ENCODE data around the gene MACROD2.

The MACROD2 gene

DNA sequence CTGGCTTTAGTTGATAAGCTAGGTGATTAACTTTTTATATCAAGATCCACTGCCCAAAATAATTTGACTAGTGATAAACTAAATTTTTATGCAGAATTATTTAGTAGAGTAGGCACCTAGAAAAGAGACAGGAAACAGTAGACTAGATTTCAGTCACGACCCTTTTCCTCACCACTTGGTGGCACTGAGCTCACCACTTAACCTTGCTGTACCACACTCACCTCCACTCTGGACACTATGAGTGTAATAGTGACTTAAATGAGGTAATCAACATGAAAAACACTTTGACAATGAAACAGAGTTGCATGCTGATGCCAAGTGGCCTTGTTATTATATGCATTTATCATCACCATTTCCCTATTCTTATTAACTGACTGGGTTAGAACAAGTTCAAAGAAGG, 1847.6 kb downstream of the MACROD2 start:
- H3K36me3 ChIP-seq (ENCODE audit: control insufficient read depth, insufficient read depth, low read length): no peaks in the 10 kb centered on the region
- no peak overlapping the region for H3K4me3 ChIP-seq (ENCODE audit: low read depth, low read length)
- no peaks in the 10 kb centered on the region for H3K9me3 ChIP-seq (ENCODE audit: control insufficient read depth, insufficient read depth, low read length)
- no peaks in the 10 kb centered on the region for H3K27me3 ChIP-seq (ENCODE audit: control insufficient read depth, insufficient read depth, low read length)
- H3K9ac ChIP-seq (ENCODE audit: low read depth, low read length): no peak overlapping the region
- H3K4me1 ChIP-seq (ENCODE audit: control insufficient read depth, insufficient read depth, low read length): no peaks in the 10 kb centered on the region

DNA sequence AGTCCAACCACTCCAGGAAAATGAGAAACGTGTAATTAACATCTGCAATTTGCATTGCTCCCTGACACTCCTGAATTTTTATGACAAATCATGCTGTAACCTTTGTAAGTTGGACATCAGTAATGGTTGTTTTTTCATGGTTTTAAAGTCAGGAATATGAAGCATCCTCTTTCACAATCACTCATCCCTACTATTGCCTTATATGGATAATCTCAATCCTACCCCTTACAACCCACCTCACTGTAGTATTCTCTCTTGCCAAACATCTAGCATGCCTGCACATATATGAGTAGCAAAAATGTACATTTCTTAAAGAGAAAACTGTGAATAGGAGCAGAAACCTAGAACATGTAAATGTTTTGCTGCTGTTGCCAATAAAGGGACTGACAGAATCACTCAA, 1848.5 kb downstream of the MACROD2 start:
- Histone ChIP-seq H3K27me3 (ENCODE audit: control insufficient read depth, insufficient read depth, low read length) (no peaks in the 10 kb centered on the region), H3K9me3 (ENCODE audit: control insufficient read depth, insufficient read depth, low read length) (no peaks in the 10 kb centered on the region), H3K36me3 (ENCODE audit: control insufficient read depth, insufficient read depth, low read length) (no peaks in the 10 kb centered on the region), H3K4me1 (ENCODE audit: control insufficient read depth, insufficient read depth, low read length) (peaks cover under 1% of the 10 kb centered on the region), H3K9ac (ENCODE audit: low read depth, low read length) (no peak overlapping the region), H3K4me3 (ENCODE audit: low read depth, low read length) (no peak overlapping the region)

- Histone ChIP-seq H3K4me3 (ENCODE audit: low read depth, low read length) (no peak overlapping the region), H3K9me3 (ENCODE audit: control insufficient read depth, insufficient read depth, low read length) (no peaks in the 10 kb centered on the region), H3K9ac (ENCODE audit: low read depth, low read length) (no peak overlapping the region), H3K36me3 (ENCODE audit: control insufficient read depth, insufficient read depth, low read length) (no peaks in the 10 kb centered on the region), H3K27me3 (ENCODE audit: control insufficient read depth, insufficient read depth, low read length) (no peaks in the 10 kb centered on the region), H3K4me1 (ENCODE audit: control insufficient read depth, insufficient read depth, low read length) (peaks cover 3% of the 10 kb centered on the region)
Observed at GRCh38 chr20:15847196-15847784, 1852.0 kb downstream of the MACROD2 start.

- H3K27me3 ChIP-seq (ENCODE audit: control insufficient read depth, insufficient read depth, low read length): no peaks in the 10 kb centered on the region
- no peak overlapping the region for H3K9ac ChIP-seq (ENCODE audit: low read depth, low read length)
- no peaks in the 10 kb centered on the region for H3K36me3 ChIP-seq (ENCODE audit: control insufficient read depth, insufficient read depth, low read length)
- no peak overlapping the region for H3K4me3 ChIP-seq (ENCODE audit: low read depth, low read length)
- no peaks in the 10 kb centered on the region for H3K9me3 ChIP-seq (ENCODE audit: control insufficient read depth, insufficient read depth, low read length)
- peaks cover 3% of the 10 kb centered on the region for H3K4me1 ChIP-seq (ENCODE audit: control insufficient read depth, insufficient read depth, low read length)
Observed at GRCh38 chr20:15848126-15848525, 1852.8 kb downstream of the MACROD2 start.

- no peaks in the 10 kb centered on the region for H3K27me3 ChIP-seq (ENCODE audit: control insufficient read depth, insufficient read depth, low read length)
- H3K4me3 ChIP-seq (ENCODE audit: low read depth, low read length): no peak overlapping the region
- H3K9ac ChIP-seq (ENCODE audit: low read depth, low read length): no peak overlapping the region
- H3K36me3 ChIP-seq (ENCODE audit: control insufficient read depth, insufficient read depth, low read length): no peaks in the 10 kb centered on the region
- peaks cover 3% of the 10 kb centered on the region for H3K4me1 ChIP-seq (ENCODE audit: control insufficient read depth, insufficient read depth, low read length)
- no peaks in the 10 kb centered on the region for H3K9me3 ChIP-seq (ENCODE audit: control insufficient read depth, insufficient read depth, low read length)
Observed at GRCh38 chr20:15848995-15849610, 1853.8 kb downstream of the MACROD2 start.

- Histone ChIP-seq H3K9me3 (ENCODE audit: control insufficient read depth, insufficient read depth, low read length) (no peaks in the 10 kb centered on the region), H3K4me1 (ENCODE audit: control insufficient read depth, insufficient read depth, low read length) (peaks cover 6% of the 10 kb centered on the region), H3K4me3 (ENCODE audit: low read depth, low read length) (no peak overlapping the region), H3K9ac (ENCODE audit: low read depth, low read length) (no peak overlapping the region), H3K36me3 (ENCODE audit: control insufficient read depth, insufficient read depth, low read length) (no peaks in the 10 kb centered on the region), H3K27me3 (ENCODE audit: control insufficient read depth, insufficient read depth, low read length) (no peaks in the 10 kb centered on the region)
Observed at GRCh38 chr20:15851576-15852215, 1856.4 kb downstream of the MACROD2 start.

- H3K9ac ChIP-seq (ENCODE audit: low read depth, low read length): no peak overlapping the region
- peaks cover 2% of the 10 kb centered on the region for H3K4me1 ChIP-seq (ENCODE audit: control insufficient read depth, insufficient read depth, low read length)
- no peak overlapping the region for H3K4me3 ChIP-seq (ENCODE audit: low read depth, low read length)
- H3K36me3 ChIP-seq (ENCODE audit: control insufficient read depth, insufficient read depth, low read length): no peaks in the 10 kb centered on the region
- H3K27me3 ChIP-seq (ENCODE audit: control insufficient read depth, insufficient read depth, low read length): no peaks in the 10 kb centered on the region
- no peaks in the 10 kb centered on the region for H3K9me3 ChIP-seq (ENCODE audit: control insufficient read depth, insufficient read depth, low read length)
Observed at GRCh38 chr20:15854911-15855310, 1859.6 kb downstream of the MACROD2 start.

DNA sequence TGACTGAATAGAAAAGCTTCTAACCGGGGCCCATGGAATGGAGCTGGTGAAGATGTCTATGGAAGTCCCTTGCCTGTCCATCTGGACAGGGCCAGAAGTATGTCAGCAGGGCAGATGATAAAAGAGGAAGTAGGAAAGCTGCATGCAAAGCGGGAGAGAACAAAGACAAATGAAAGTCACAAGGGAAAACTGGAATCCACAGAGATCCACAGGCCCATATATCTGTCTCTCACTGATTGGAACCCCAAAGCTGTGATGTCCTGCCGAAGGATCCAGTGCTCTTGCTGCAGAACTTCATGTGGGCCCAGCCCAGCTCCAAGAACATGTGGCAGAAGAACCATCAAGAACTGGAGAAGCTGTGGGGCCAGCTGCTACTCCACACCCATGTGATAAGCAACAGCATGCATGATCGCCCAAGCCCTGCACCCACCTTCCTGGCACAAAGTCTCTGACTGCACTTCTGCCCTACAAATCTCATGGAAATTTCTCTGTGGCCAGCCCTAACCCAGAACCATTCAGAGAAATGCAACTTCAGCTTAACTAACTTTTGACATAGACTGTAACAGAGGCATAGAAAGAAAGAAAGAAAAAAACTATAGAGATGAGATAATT, 1862.0 kb downstream of the MACROD2 start:
- Histone ChIP-seq H3K4me3 (ENCODE audit: low read depth, low read length) (no peak overlapping the region), H3K4me1 (ENCODE audit: control insufficient read depth, insufficient read depth, low read length) (peaks cover 2% of the 10 kb centered on the region), H3K9me3 (ENCODE audit: control insufficient read depth, insufficient read depth, low read length) (no peaks in the 10 kb centered on the region), H3K27me3 (ENCODE audit: control insufficient read depth, insufficient read depth, low read length) (no peaks in the 10 kb centered on the region), H3K9ac (ENCODE audit: low read depth, low read length) (no peak overlapping the region), H3K36me3 (ENCODE audit: control insufficient read depth, insufficient read depth, low read length) (no peaks in the 10 kb centered on the region)

GRCh38 chr20:15859061-15859460, 1863.7 kb downstream of the MACROD2 start:
- Histone ChIP-seq H3K4me1 (ENCODE audit: control insufficient read depth, insufficient read depth, low read length) (peaks cover 2% of the 10 kb centered on the region), H3K9ac (ENCODE audit: low read depth, low read length) (no peak overlapping the region), H3K27me3 (ENCODE audit: control insufficient read depth, insufficient read depth, low read length) (no peaks in the 10 kb centered on the region), H3K9me3 (ENCODE audit: control insufficient read depth, insufficient read depth, low read length) (no peaks in the 10 kb centered on the region), H3K4me3 (ENCODE audit: low read depth, low read length) (no peak overlapping the region), H3K36me3 (ENCODE audit: control insufficient read depth, insufficient read depth, low read length) (no peaks in the 10 kb centered on the region)

DNA sequence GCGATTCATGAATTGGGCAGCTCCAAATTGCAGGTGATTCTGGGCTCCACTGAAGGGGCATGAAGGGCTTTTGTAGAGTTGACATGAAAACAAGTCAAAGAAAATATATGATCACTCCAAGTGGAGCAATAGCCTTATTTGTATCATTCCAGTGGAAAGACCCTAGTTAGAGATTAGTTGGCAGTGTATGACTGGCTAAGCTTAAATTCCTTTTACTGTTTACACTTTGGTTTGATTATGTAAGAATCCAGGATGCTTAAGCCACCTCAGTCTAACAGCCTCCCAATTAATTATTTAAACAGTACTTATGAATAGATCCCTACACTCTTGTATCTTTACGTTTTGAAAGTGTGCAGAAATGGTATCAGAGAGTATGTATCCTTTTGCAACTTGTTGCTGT, 1865.5 kb downstream of the MACROD2 start:
- Histone ChIP-seq H3K4me1 (ENCODE audit: control insufficient read depth, insufficient read depth, low read length) (no peaks in the 10 kb centered on the region), H3K9ac (ENCODE audit: low read depth, low read length) (no peak overlapping the region)

DNA sequence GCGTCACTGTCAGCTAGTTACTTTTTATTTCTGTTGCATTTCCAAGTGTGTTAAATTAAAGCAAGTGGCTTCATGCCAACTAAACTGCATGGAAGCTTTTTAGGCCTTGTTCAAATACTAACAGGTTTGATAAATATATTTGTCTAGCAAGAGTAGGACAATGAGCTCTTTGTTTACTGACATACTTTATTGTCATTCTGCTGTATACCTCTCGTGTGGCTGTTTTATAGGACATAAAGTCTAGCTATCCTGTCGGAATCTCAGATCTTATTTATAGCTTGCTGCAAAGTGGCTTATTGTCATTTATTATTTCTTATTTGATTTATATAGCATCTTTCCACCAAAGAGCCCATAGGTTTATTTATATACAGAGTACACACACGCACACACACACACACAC, 1866.9 kb downstream of the MACROD2 start:
- Histone ChIP-seq H3K4me1 (ENCODE audit: control insufficient read depth, insufficient read depth, low read length) (no peaks in the 10 kb centered on the region), H3K9ac (ENCODE audit: low read depth, low read length) (no peak overlapping the region), H3K27me3 (ENCODE audit: control insufficient read depth, insufficient read depth, low read length) (no peaks in the 10 kb centered on the region), H3K9me3 (ENCODE audit: control insufficient read depth, insufficient read depth, low read length) (no peaks in the 10 kb centered on the region), H3K4me3 (ENCODE audit: low read depth, low read length) (no peak overlapping the region), H3K36me3 (ENCODE audit: control insufficient read depth, insufficient read depth, low read length) (no peaks in the 10 kb centered on the region)

More for the DNA sequence above, 1865.5 kb downstream of the MACROD2 start:
- Histone ChIP-seq H3K36me3 (ENCODE audit: control insufficient read depth, insufficient read depth, low read length) (no peaks in the 10 kb centered on the region), H3K4me3 (ENCODE audit: low read depth, low read length) (no peak overlapping the region), H3K9me3 (ENCODE audit: control insufficient read depth, insufficient read depth, low read length) (no peaks in the 10 kb centered on the region), H3K27me3 (ENCODE audit: control insufficient read depth, insufficient read depth, low read length) (no peaks in the 10 kb centered on the region)

GRCh38 chr20:15863735-15864134, 1868.4 kb downstream of the MACROD2 start:
- no peak overlapping the region for H3K9ac ChIP-seq (ENCODE audit: low read depth, low read length)
- H3K4me3 ChIP-seq (ENCODE audit: low read depth, low read length): no peak overlapping the region
- no peaks in the 10 kb centered on the region for H3K9me3 ChIP-seq (ENCODE audit: control insufficient read depth, insufficient read depth, low read length)
- H3K36me3 ChIP-seq (ENCODE audit: control insufficient read depth, insufficient read depth, low read length): no peaks in the 10 kb centered on the region
- H3K4me1 ChIP-seq (ENCODE audit: control insufficient read depth, insufficient read depth, low read length): peaks cover 2% of the 10 kb centered on the region
- no peaks in the 10 kb centered on the region for H3K27me3 ChIP-seq (ENCODE audit: control insufficient read depth, insufficient read depth, low read length)

Measured in iPS-15b (cell line).